HepG2 (cell line): Measurements from ENCODE around the gene FABP2. TPM values are rescaled to one million over a fixed set of nuclear protein-coding genes. Genes with fewer than 3 reads are reported as not detected.

ENCODE experiments used
- HOMEZ ChIP-seq: IDR thresholded peaks from 2 replicates; pipeline ENCODE4 v1.6.1; 2016; ENCODE audit warnings: low read depth
- KLF13 ChIP-seq: sonication (generic); formaldehyde crosslinking; IDR thresholded peaks from 2 replicates; pipeline ENCODE4 v1.4.0; 2020; ENCODE audit warnings: mild to moderate bottlenecking, missing genetic modification reagents
- NFKBIZ ChIP-seq: IDR thresholded peaks from 2 replicates; pipeline ENCODE4 v1.6.1; 2018; ENCODE audit warnings: missing genetic modification reagents, missing compliant biosample characterization
- NFYB ChIP-seq: sonication (generic); formaldehyde crosslinking; IDR thresholded peaks from 2 replicates; pipeline ENCODE4 v1.4.0; 2020; ENCODE audit warnings: missing genetic modification reagents
- PHF8 ChIP-seq: sonication (generic); formaldehyde crosslinking; IDR thresholded peaks from 2 replicates; pipeline ENCODE4 v1.5.0; 2020; ENCODE audit warnings: missing genetic modification reagents
- POLR2G ChIP-seq: fragments of 200-400 bp; formaldehyde crosslinking; IDR thresholded peaks from 2 replicates; pipeline ENCODE4 v1.6.1; 2018; ENCODE audit warnings: mild to moderate bottlenecking, low read depth, low read length, moderate library complexity
- PRDM4 ChIP-seq: sonication (generic); formaldehyde crosslinking; IDR thresholded peaks from 2 replicates; pipeline ENCODE4 v1.9.0; 2021; ENCODE audit warnings: missing genetic modification reagents, borderline replicate concordance
- RFXANK ChIP-seq: IDR thresholded peaks from 2 replicates; pipeline ENCODE4 v1.6.1; 2016
- ZBTB46 ChIP-seq: sonication (generic); formaldehyde crosslinking; IDR thresholded peaks from 2 replicates; pipeline ENCODE4 v1.4.0; 2020; ENCODE audit warnings: mild to moderate bottlenecking, missing genetic modification reagents, borderline replicate concordance
- ZFY ChIP-seq: sonication (generic); formaldehyde crosslinking; IDR thresholded peaks from 2 replicates; pipeline ENCODE4 v1.4.0; 2020; ENCODE audit warnings: missing genetic modification reagents
- ZNF292 ChIP-seq: sonication (generic); formaldehyde crosslinking; IDR thresholded peaks from 2 replicates; pipeline ENCODE4 v1.8.1; 2022; ENCODE audit warnings: mild to moderate bottlenecking, low read depth, missing genetic modification reagents, borderline replicate concordance
- ZNF609 ChIP-seq: sonication (generic); formaldehyde crosslinking; IDR thresholded peaks from 2 replicates; pipeline ENCODE4 v1.4.0; 2020; ENCODE audit warnings: mild to moderate bottlenecking, missing genetic modification reagents, borderline replicate concordance
- ZZZ3 ChIP-seq: sonication (generic); formaldehyde crosslinking; IDR thresholded peaks from 2 replicates; pipeline ENCODE4 v1.4.0; 2020; ENCODE audit warnings: missing genetic modification reagents, mild to moderate bottlenecking, borderline replicate concordance
- polyA plus RNA-seq, 8 experiments: library from polyadenylated mRNA; depleted of rRNA in 3 of 8; stranded (reverse) in 7 of 8; unstranded in 1 of 8; fragments of >200 nt; fragmentation: Illumina TruSeq in 4 of 8; extraction: Trizol in 4 of 8; gene quantifications; 2 replicates each; pipeline versions ENCODE4 v1.2.1 to v1.2.3, GENCODE V29; 2011 to 2016; ENCODE audit warnings: low read depth in 4 of 8, missing spikeins in 1 of 8, mixed read lengths in 1 of 8; ENCODE audit not compliant: insufficient read depth in 1 of 8
- total RNA-seq, 5 experiments: library from RNA; depleted of rRNA; stranded (reverse); fragments of >200 nt; fragmentation: Illumina TruSeq; extraction: Trizol; gene quantifications; 2 replicates each; pipeline ENCODE4 v1.2.3, GENCODE V29; 2016; ENCODE audit warnings: low read depth in 1 of 5

Gene FABP2
- total and polyA plus RNA-seq, 2 of the 13 experiments (the other 11 are each of a cell fraction or from before 2014, with no cell fraction given): 0.78 to 1.2 TPM

GRCh38 chr4:119300101-119300978 is 21.6 kb downstream of the FABP2 start (continued):
- peak; percentile 83; the same call in 1 of the 2 replicates for TF ChIP-seq ZNF292
- peak; percentile 81; the same call in 1 of the 2 replicates for TF ChIP-seq HOMEZ (CRISPR knock-in tag)
- no peak for TF ChIP-seq ZBTB46
- TF ChIP-seq NFYB (CRISPR knock-in tag): peak; percentile 59; the same call in 1 of the 2 replicates
- peak; percentile 87; the same call in 1 of the 2 replicates for TF ChIP-seq RFXANK (CRISPR knock-in tag)
- TF ChIP-seq POLR2G: peak; percentile 91
- TF ChIP-seq NFKBIZ (CRISPR knock-in tag): no peak
- peak; percentile 83 for TF ChIP-seq ZFY (CRISPR knock-in tag)
- peak; percentile 80; the same call in 1 of the 2 replicates for TF ChIP-seq ZZZ3 (CRISPR knock-in tag)
- TF ChIP-seq PHF8 (CRISPR knock-in tag): peak; percentile 83
- TF ChIP-seq PRDM4 (CRISPR knock-in tag): no peak
- peak; percentile 82 for TF ChIP-seq ZNF609 (CRISPR knock-in tag)
- no peak for TF ChIP-seq KLF13 (CRISPR knock-in tag)
